Keratinocyte (primary cell): ENCODE data around the gene MRPL44. TPM values are rescaled to one million over a fixed set of nuclear protein-coding genes. Genes with fewer than 3 reads are reported as not detected.

Source experiments
- DNase-seq: peaks from one replicate; pipeline ENCODE4 v3.0.0-alpha.2; 2011; ENCODE audit warnings: low read depth, missing footprints, low spot score
- FAIRE-seq: peaks from 2 replicates; lab custom pipeline; 2011; peaks lifted over from hg19 to GRCh38; lab: Jason Lieb, UNC
- H2AFZ ChIP-seq: 2 replicates; pipeline ENCODE4 v1.6.0; 2012; ENCODE audit warnings: low read length, control low read depth, inconsistent platforms; ENCODE audit not compliant: control insufficient read depth
- H3K27ac ChIP-seq: 2 replicates; pipeline ENCODE4 v1.5.1; 2011; ENCODE audit warnings: low read length; ENCODE audit not compliant: control insufficient read depth, insufficient read depth
- H3K27me3 ChIP-seq: 3 replicates; pipeline ENCODE4 v1.6.0; 2011; ENCODE audit warnings: low read length; ENCODE audit not compliant: control insufficient read depth, insufficient read depth; ENCODE audit errors: extremely low read depth
- H3K36me3 ChIP-seq, 2 experiments: 2 replicates in 1 of 2; 3 replicates in 1 of 2; pipeline ENCODE4 v1.5.1; 2011; ENCODE audit warnings: low read length in 2 of 2, mild to moderate bottlenecking in 1 of 2; ENCODE audit not compliant: control insufficient read depth in 2 of 2, insufficient read depth in 2 of 2; ENCODE audit errors: extremely low read depth in 1 of 2
- H3K4me1 ChIP-seq: 3 replicates; pipeline ENCODE4 v1.5.1; 2011; ENCODE audit warnings: low read length; ENCODE audit not compliant: control insufficient read depth, insufficient read depth; ENCODE audit errors: extremely low read depth
- H3K4me2 ChIP-seq: 3 replicates; pipeline ENCODE4 v1.6.0; 2011; ENCODE audit warnings: low read depth, low read length; ENCODE audit not compliant: control insufficient read depth, insufficient read depth; ENCODE audit errors: extremely low read depth
- H3K4me3 ChIP-seq, 3 experiments: fragments of 200-600 bp in 1 of 3; sonication (generic) in 1 of 3; 2 replicates in 2 of 3; 3 replicates in 1 of 3; pipeline ENCODE4 v1.5.1; 2011 to 2016; ENCODE audit warnings: low read length in 3 of 3, mild to moderate bottlenecking in 3 of 3, control low read depth in 2 of 3, inconsistent platforms in 1 of 3, low read depth in 1 of 3, mixed read lengths in 1 of 3, mixed run types in 1 of 3, moderate library complexity in 1 of 3; ENCODE audit not compliant: control insufficient read depth in 2 of 3, insufficient read depth in 2 of 3; ENCODE audit errors: extremely low read depth in 1 of 3
- H3K79me2 ChIP-seq: 2 replicates; pipeline ENCODE4 v1.6.0; 2012; ENCODE audit warnings: low read length; ENCODE audit not compliant: control insufficient read depth, insufficient read depth
- H3K9ac ChIP-seq: 3 replicates; pipeline ENCODE4 v1.6.0; 2011; ENCODE audit warnings: low read length; ENCODE audit not compliant: control insufficient read depth, insufficient read depth; ENCODE audit errors: extremely low read depth
- H3K9me1 ChIP-seq: 3 replicates; pipeline ENCODE4 v1.6.0; 2011; ENCODE audit warnings: low read length; ENCODE audit not compliant: control insufficient read depth, insufficient read depth; ENCODE audit errors: extremely low read depth
- H3K9me3 ChIP-seq: 2 replicates; pipeline ENCODE4 v1.5.1; 2012; ENCODE audit warnings: low read depth, low read length; ENCODE audit not compliant: control insufficient read depth
- H4K20me1 ChIP-seq: 3 replicates; pipeline ENCODE4 v1.6.0; 2011; ENCODE audit warnings: low read length; ENCODE audit not compliant: control insufficient read depth, insufficient read depth; ENCODE audit errors: extremely low read depth
- EZH2 ChIP-seq: IDR thresholded peaks from one replicate; pipeline ENCODE4 v1.6.1; 2012; ENCODE audit warnings: inconsistent platforms, mild to moderate bottlenecking, low read length, moderate library complexity
- dilution Hi-C: fragments of 300-500 bp; cut with MboI; formaldehyde crosslinking; loops from one replicate; pipeline ENCODE4 v1.7.0; 2020; ENCODE audit warnings: low sequenced_read_pairs; ENCODE audit not compliant: extremely low pct_ligation_motif_present
- polyA plus RNA-seq, 5 experiments: library from polyadenylated mRNA; depleted of rRNA in 3 of 5; stranded (reverse) in 3 of 5; stranded (forward) in 1 of 5; unstranded in 1 of 5; fragments of >200 nt; gene quantifications; 1 replicate in 1 of 5; 2 replicates in 3 of 5; 3 replicates in 1 of 5; pipeline versions ENCODE4 v1.2.1 to v1.2.3, GENCODE V29; 2011 to 2012; ENCODE audit warnings: missing spikeins in 2 of 5, low read depth in 1 of 5, low replicate concordance in 1 of 5
- TF ChIP-seq, protein P1 (sequence below), 3 experiments: IDR thresholded peaks in 1 of 3; conservative IDR thresholded peaks in 1 of 3; optimal IDR thresholded peaks in 1 of 3; 2 replicates in 2 of 3; 3 replicates in 1 of 3; pipeline versions ENCODE3 to v1.5.1; 2011; ENCODE audit warnings: low read length in 3 of 3, mild to moderate bottlenecking in 3 of 3, moderate library complexity in 2 of 3, control low read depth in 1 of 3, inconsistent platforms in 1 of 3; ENCODE audit not compliant: insufficient read depth in 2 of 3; ENCODE audit errors: extremely low read depth in 1 of 3

Gene MRPL44
- polyA plus RNA-seq, 1 donor (not counting 4 experiments of a cell fraction or from before 2014, with no cell fraction given): 27.1 TPM

GRCh38 chr2:223950448-223951347 is 6.6 kb upstream of the MRPL44 start:
- no peaks in the 10 kb centered on the region for H4K20me1 ChIP-seq
- H3K79me2 ChIP-seq: no peaks in the 10 kb centered on the region
- FAIRE-seq: no peak
- no peaks in the 10 kb centered on the region for H3K9me1 ChIP-seq
- H2AFZ ChIP-seq: no peak overlapping the region
- DNase-seq: no peak
- H3K9ac ChIP-seq: no peak overlapping the region
- H3K9me3 ChIP-seq: no peaks in the 10 kb centered on the region
- peaks cover 5% of the 10 kb centered on the region for H3K4me1 ChIP-seq
- H3K4me2 ChIP-seq: no peak overlapping the region
- H3K27ac ChIP-seq: no peak overlapping the region
- H3K27me3 ChIP-seq: no peaks in the 10 kb centered on the region
- H3K4me3 ChIP-seq: no peak overlapping the region
- dilution Hi-C loops: no loop called here
- H3K36me3 ChIP-seq: no peaks in the 10 kb centered on the region
- TF ChIP-seq, protein P1, sequence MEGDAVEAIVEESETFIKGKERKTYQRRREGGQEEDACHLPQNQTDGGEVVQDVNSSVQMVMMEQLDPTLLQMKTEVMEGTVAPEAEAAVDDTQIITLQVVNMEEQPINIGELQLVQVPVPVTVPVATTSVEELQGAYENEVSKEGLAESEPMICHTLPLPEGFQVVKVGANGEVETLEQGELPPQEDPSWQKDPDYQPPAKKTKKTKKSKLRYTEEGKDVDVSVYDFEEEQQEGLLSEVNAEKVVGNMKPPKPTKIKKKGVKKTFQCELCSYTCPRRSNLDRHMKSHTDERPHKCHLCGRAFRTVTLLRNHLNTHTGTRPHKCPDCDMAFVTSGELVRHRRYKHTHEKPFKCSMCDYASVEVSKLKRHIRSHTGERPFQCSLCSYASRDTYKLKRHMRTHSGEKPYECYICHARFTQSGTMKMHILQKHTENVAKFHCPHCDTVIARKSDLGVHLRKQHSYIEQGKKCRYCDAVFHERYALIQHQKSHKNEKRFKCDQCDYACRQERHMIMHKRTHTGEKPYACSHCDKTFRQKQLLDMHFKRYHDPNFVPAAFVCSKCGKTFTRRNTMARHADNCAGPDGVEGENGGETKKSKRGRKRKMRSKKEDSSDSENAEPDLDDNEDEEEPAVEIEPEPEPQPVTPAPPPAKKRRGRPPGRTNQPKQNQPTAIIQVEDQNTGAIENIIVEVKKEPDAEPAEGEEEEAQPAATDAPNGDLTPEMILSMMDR (optimal IDR thresholded peaks at IDR 0.05 in 1 of 3, IDR thresholded peaks at IDR 0.05 in 1 of 3, conservative IDR thresholded peaks at IDR 0.05 in 1 of 3; ENCODE audit: extremely low read depth in 1 of 3, insufficient read depth in 2 of 3, low read length in 3 of 3): no peak
- TF ChIP-seq EZH2: no peak

DNA sequence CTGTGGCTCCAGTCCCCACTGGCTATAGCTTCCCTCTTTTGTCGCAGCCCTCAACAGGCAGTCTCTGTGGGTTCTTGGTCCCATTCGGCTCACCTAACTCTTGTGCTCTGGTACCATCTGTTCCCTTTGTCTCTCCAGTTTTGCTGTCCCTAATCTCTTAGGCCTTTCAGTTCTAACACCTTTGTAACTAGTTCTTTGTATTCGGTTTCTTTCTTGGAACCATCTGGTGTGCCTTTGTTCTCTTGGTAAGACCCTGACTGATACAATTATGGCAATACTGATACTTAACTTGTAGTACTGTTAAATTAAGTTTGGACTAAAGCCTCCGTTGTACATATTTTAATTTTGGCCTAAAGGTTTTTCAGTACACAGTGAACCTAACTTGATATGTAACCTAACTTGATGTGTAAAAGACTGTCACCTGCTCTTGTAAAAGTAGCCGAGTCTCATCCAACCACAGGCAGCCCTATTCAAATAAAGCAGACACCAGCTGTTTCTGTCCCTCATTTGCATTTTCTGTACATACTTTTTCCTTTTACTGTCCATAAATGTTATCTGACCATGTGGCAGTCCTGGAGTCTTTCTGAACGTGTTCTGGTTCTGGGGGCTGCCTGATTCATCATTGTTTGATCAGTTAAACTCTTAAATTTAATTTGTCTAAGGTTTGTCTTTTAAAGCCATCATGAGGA is 4.8 kb upstream of the MRPL44 start:
- TF ChIP-seq EZH2: no peak
- TF ChIP-seq, protein P1 (optimal IDR thresholded peaks at IDR 0.05 in 1 of 3, IDR thresholded peaks at IDR 0.05 in 1 of 3, conservative IDR thresholded peaks at IDR 0.05 in 1 of 3; ENCODE audit: extremely low read depth in 1 of 3, insufficient read depth in 2 of 3, low read length in 3 of 3): no peak
- dilution Hi-C loops: no loop called here
- FAIRE-seq: no peak

More for the DNA sequence above, 4.8 kb upstream of the MRPL44 start:
- no peak overlapping the region for H3K4me3 ChIP-seq
- H3K9me3 ChIP-seq: no peaks in the 10 kb centered on the region
- no peaks in the 10 kb centered on the region for H3K36me3 ChIP-seq
- H3K27me3 ChIP-seq: no peaks in the 10 kb centered on the region
- H3K4me2 ChIP-seq: no peak overlapping the region
- no peaks in the 10 kb centered on the region for H4K20me1 ChIP-seq
- H3K79me2 ChIP-seq: peaks cover 2% of the 10 kb centered on the region
- H3K4me1 ChIP-seq: peaks cover 16% of the 10 kb centered on the region
- H3K9ac ChIP-seq: no peak overlapping the region
- peak overlapping the region; percentile 44 for H2AFZ ChIP-seq
- H3K9me1 ChIP-seq: no peaks in the 10 kb centered on the region
- H3K27ac ChIP-seq: no peak overlapping the region
- DNase-seq: no peak
